GM15510 (cell line): Measurements from ENCODE around the gene ZNF668.
A peak's percentile ranks its signal among the peaks of the same experiment; 100 is the strongest.

Source experiments
- POLR2A ChIP-seq: IDR thresholded peaks from 3 replicates; pipeline ENCODE4 v1.6.1; 2011; ENCODE audit warnings: borderline replicate concordance; ENCODE audit not compliant: insufficient read length; ENCODE audit errors: extremely low read depth

ZNF668 gene

GRCh38 chr16:31061126-31061812, 12.8 kb downstream of the ZNF668 start:
- no peak for TF ChIP-seq POLR2A

- no peak for TF ChIP-seq POLR2A
These were observed 18.4 kb downstream of the ZNF668 start for GRCh38 chr16:31055613-31056012.

- no peak for TF ChIP-seq POLR2A
These were observed 21.9 kb downstream of the ZNF668 start for GRCh38 chr16:31052114-31052513.

GRCh38 chr16:31050280-31051030, 23.6 kb downstream of the ZNF668 start:
- no peak for TF ChIP-seq POLR2A

GRCh38 chr16:31043898-31044481, 30.1 kb downstream of the ZNF668 start:
- TF ChIP-seq POLR2A = no peak

- no peak for TF ChIP-seq POLR2A
These were observed 30.7 kb downstream of the ZNF668 start for GRCh38 chr16:31043352-31043751.

- no peak for TF ChIP-seq POLR2A
These were observed 31.2 kb downstream of the ZNF668 start for GRCh38 chr16:31042866-31043265.

GRCh38 chr16:31038993-31039392, 35.0 kb downstream of the ZNF668 start:
- TF ChIP-seq POLR2A = no peak

GRCh38 chr16:31036691-31037090, 37.3 kb downstream of the ZNF668 start:
- no peak for TF ChIP-seq POLR2A

- peak; percentile 43 for TF ChIP-seq POLR2A
These were observed 40.1 kb downstream of the ZNF668 start for GRCh38 chr16:31033709-31034492.

- peak; percentile 48 for TF ChIP-seq POLR2A
These were observed 41.0 kb downstream of the ZNF668 start, which contains the start of gene STX4 for GRCh38 chr16:31032736-31033708. STX4 (plus strand) TSS chr16:31033558; CDS start chr16:31033806, 248 bp downstream.

GRCh38 chr16:31031276-31031675, 42.8 kb downstream of the ZNF668 start:
- no peak for TF ChIP-seq POLR2A

- no peak for TF ChIP-seq POLR2A
These were observed 44.8 kb downstream of the ZNF668 start for GRCh38 chr16:31029272-31029671.

GRCh38 chr16:31025339-31025738, 48.7 kb downstream of the ZNF668 start:
- TF ChIP-seq POLR2A = no peak

- TF ChIP-seq POLR2A = no peak
These were observed 50.3 kb downstream of the ZNF668 start for GRCh38 chr16:31023627-31024226.
